Upper lobe of right lung (tissue), 1 donor: Measurements from ENCODE around the gene PRKG1. TPM values are rescaled to one million over a fixed set of nuclear protein-coding genes. Genes with fewer than 3 reads are reported as not detected.

ENCODE experiments used
- ATAC-seq: fragments of 200-7000 bp; cut with Tn5 transposase; one replicate; pipeline ENCODE4 v1.9.1; 2020; ENCODE audit warnings: mild to moderate bottlenecking, moderate library complexity
- DNase-seq: peaks from one replicate; pipeline ENCODE4 v3.0.0-alpha.2; 2020
- H3K27ac ChIP-seq: fragments of 200-600 bp; one replicate; pipeline ENCODE4 v1.8.0; 2022
- H3K27me3 ChIP-seq: fragments of 200-600 bp; one replicate; pipeline ENCODE4 v1.8.0; 2022; ENCODE audit warnings: mild to moderate bottlenecking
- H3K36me3 ChIP-seq: fragments of 200-600 bp; one replicate; pipeline ENCODE4 v1.8.0; 2022
- H3K4me1 ChIP-seq: fragments of 200-600 bp; one replicate; pipeline ENCODE4 v1.8.0; 2022
- H3K4me3 ChIP-seq: fragments of 200-600 bp; one replicate; pipeline ENCODE4 v1.8.0; 2022; ENCODE audit warnings: mild to moderate bottlenecking
- H3K9me3 ChIP-seq: fragments of 200-600 bp; one replicate; pipeline ENCODE4 v1.8.0; 2022
- intact Hi-C: fragments of 100-400 bp; cut with DNase I; formaldehyde crosslinking; loops from one replicate; pipeline ENCODE4 v1.11.0; 2022
- total RNA-seq: library from RNA; stranded (reverse); fragmentation: NEBNext Ultra II Directional; extraction: Animal tissue kit (Norgen Biotek cat#: 25700); gene quantifications from one replicate; pipeline ENCODE4 v1.2.1, GENCODE V29; 2021
- TF ChIP-seq, protein P1 (sequence below): fragments of 200-600 bp; IDR thresholded peaks from one replicate; pipeline ENCODE4 v1.8.0; 2022; ENCODE audit warnings: antibody characterized with exemption
- donor health status: DM: no; HTN: yes; CAD: no; lungs with severe emphysema.

Gene PRKG1
- total RNA-seq, 1 donor from 2014 or later, result 30.0 TPM

DNA sequence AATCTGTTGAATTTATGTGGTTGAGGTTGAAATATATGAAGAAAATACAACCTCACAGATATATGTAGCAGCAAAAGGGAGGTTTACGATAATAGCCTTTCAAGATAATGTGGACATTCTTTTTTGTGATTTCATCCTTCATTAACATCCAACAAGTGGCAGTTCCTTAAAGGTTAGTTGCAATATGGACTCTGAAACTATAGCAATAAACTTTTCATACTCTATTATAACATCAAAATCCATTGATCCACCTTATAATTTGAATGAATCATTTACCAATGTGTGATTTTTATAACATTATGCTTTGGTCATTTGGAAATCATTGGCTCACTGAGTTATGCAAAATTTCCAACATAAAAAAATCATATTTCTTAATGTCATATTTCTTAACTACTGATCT, 825.9 kb downstream of the PRKG1 start:
- intact Hi-C loops, result no loop called here
- no peaks in the 10 kb centered on the region for H3K27me3 ChIP-seq
- H3K27ac ChIP-seq, result no peak overlapping the region
- TF ChIP-seq, protein P1, sequence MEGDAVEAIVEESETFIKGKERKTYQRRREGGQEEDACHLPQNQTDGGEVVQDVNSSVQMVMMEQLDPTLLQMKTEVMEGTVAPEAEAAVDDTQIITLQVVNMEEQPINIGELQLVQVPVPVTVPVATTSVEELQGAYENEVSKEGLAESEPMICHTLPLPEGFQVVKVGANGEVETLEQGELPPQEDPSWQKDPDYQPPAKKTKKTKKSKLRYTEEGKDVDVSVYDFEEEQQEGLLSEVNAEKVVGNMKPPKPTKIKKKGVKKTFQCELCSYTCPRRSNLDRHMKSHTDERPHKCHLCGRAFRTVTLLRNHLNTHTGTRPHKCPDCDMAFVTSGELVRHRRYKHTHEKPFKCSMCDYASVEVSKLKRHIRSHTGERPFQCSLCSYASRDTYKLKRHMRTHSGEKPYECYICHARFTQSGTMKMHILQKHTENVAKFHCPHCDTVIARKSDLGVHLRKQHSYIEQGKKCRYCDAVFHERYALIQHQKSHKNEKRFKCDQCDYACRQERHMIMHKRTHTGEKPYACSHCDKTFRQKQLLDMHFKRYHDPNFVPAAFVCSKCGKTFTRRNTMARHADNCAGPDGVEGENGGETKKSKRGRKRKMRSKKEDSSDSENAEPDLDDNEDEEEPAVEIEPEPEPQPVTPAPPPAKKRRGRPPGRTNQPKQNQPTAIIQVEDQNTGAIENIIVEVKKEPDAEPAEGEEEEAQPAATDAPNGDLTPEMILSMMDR, result no peak
- H3K4me1 ChIP-seq, result no peaks in the 10 kb centered on the region
- no peaks in the 10 kb centered on the region for H3K9me3 ChIP-seq
- no peak overlapping the region for H3K4me3 ChIP-seq
- no peaks in the 10 kb centered on the region for H3K36me3 ChIP-seq
- DNase-seq (no peak), ATAC-seq (no peak)

DNA sequence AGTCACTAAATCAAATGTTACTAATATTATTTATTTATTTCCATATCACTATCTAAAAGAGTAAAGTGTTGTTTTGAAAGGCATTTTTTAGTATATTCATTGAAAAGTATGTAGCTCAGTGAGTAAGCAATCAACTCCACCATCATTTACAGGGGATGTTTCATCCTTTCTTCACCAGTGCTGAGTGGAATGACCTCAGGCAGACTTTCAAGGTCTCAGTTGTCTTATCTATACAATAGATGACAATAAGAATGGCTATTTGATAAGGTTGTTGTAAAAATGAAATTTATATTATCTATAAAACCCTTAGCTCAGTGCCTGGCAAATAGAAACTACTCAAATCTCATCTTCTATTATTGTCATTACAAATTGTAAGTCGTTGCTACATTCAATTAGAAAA, 829.4 kb downstream of the PRKG1 start:
- no peak for DNase-seq
- no peaks in the 10 kb centered on the region for H3K27me3 ChIP-seq
- no peaks in the 10 kb centered on the region for H3K36me3 ChIP-seq
- ATAC-seq, result no peak
- TF ChIP-seq, protein P1, result no peak
- no peaks in the 10 kb centered on the region for H3K4me1 ChIP-seq
- H3K9me3 ChIP-seq, result no peaks in the 10 kb centered on the region
- intact Hi-C loops, result no loop called here
- no peak overlapping the region for H3K4me3 ChIP-seq
- H3K27ac ChIP-seq, result no peak overlapping the region

DNA sequence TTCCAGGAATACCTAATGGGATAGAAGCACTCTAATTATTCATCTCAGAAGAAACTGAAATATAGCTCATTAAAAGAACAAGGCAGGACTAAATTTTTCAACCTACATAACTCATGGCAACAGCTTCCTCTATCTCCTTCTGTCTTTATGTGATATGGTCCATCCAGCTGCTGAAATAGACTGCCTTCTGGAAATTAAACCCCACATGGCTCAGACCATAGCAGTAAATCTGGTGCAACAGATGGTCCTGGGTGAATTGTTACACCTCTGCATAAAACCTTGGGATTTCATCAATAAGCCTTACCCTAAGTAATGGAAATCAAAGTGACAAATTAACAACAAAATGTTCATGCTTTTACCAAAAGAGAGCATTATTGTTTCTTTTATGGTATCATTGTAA, 830.7 kb downstream of the PRKG1 start:
- DNase-seq (no peak), ATAC-seq (no peak)
- intact Hi-C loops, result no loop called here
- no peak overlapping the region for H3K4me3 ChIP-seq
- no peaks in the 10 kb centered on the region for H3K27me3 ChIP-seq
- no peaks in the 10 kb centered on the region for H3K9me3 ChIP-seq
- no peaks in the 10 kb centered on the region for H3K4me1 ChIP-seq
- TF ChIP-seq, protein P1, result no peak
- no peak overlapping the region for H3K27ac ChIP-seq
- no peaks in the 10 kb centered on the region for H3K36me3 ChIP-seq

DNA sequence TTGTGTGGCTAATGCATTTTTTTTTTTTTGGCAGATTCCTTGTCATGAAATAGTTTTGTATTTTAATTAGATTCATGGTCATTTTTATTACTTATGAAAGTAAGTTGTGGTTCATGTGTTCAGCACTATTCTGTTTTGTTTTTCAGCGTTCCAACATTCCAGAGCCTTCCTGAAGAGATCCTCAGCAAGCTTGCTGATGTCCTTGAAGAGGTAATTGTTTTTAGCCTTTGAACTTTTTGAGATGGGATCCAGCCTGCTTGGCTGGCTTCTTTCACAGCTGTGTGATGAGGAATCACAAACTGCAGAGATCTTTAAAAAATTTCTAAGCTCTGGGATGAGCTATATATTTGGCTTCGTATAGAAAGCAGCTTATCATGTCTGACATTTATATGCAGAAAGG, 833.1 kb downstream of the PRKG1 start:
- Histone ChIP-seq H3K27ac (no peak overlapping the region), H3K4me3 (no peak overlapping the region), H3K27me3 (no peaks in the 10 kb centered on the region), H3K36me3 (no peaks in the 10 kb centered on the region), H3K4me1 (no peaks in the 10 kb centered on the region), H3K9me3 (no peaks in the 10 kb centered on the region)
- DNase-seq, result no peak
- intact Hi-C loops, result no loop called here
- TF ChIP-seq, protein P1, result no peak
- peak; percentile 50 for ATAC-seq

DNA sequence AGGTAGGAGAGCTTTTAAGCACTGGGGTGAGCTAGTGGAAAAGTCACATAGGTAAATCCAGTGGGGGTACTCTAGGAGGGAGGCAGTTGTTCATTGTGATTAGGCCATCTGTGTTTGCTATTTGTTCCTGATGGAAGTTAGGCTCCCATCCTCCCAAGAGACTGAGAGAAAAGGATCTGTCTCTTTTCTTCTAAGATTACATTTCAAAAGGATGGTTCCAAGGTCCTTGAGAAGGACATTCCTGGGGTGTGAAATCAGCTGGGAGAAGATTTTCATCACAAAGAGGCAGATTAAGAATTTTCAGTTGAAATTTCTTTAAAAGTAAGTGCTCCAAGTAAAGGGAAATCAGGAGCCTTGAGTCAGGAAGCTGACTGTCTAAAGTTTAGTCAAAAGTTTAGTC, 835.9 kb downstream of the PRKG1 start:
- intact Hi-C loops, result no loop called here
- H3K9me3 ChIP-seq, result no peaks in the 10 kb centered on the region
- no peak overlapping the region for H3K4me3 ChIP-seq
- H3K36me3 ChIP-seq, result no peaks in the 10 kb centered on the region
- DNase-seq (no peak), ATAC-seq (no peak)
- no peak overlapping the region for H3K27ac ChIP-seq
- H3K4me1 ChIP-seq, result no peaks in the 10 kb centered on the region
- TF ChIP-seq, protein P1, result no peak
- no peaks in the 10 kb centered on the region for H3K27me3 ChIP-seq

DNA sequence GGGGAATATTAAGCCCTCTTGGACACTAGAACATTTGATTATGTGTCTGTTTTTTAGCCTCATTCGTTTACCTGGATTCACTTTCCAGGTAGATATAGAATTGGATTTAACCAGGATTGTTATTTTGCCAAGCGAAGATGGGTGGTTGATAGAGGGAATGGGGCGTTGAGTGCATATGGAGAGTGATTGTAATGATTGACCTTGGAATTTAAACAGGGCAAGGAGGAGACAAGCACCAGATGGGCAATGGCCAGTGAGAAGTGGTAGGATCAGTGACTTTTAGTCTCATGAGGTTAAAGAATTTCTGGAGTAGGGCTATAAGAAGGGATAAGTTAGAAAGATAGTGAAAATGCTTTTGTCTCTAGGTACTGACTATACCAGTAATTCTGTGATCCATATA, 836.3 kb downstream of the PRKG1 start:
- ATAC-seq (no peak), DNase-seq (no peak)
- Histone ChIP-seq H3K4me3 (no peak overlapping the region), H3K36me3 (no peaks in the 10 kb centered on the region), H3K9me3 (no peaks in the 10 kb centered on the region), H3K27me3 (no peaks in the 10 kb centered on the region), H3K27ac (no peak overlapping the region), H3K4me1 (no peaks in the 10 kb centered on the region)
- intact Hi-C loops, result no loop called here
- TF ChIP-seq, protein P1, result no peak
